Skin of body (tissue), 2 donors: ENCODE measurements around the gene COX8C. TPM values are rescaled to one million over a fixed set of nuclear protein-coding genes. Genes with fewer than 3 reads are reported as not detected.

ENCODE experiments used
- DNase-seq: peaks from one replicate; lab custom pipeline; 2025; lab: John Stamatoyannopoulos, UW
- total RNA-seq: library from RNA; depleted of rRNA; stranded (reverse); fragments of >200 nt; gene quantifications from one replicate; pipeline ENCODE4 v1.2.3, GENCODE V29; 2014

COX8C gene
- not detected for total RNA-seq

- no peak for DNase-seq
Observed at GRCh38 chr14:93346926-93347721, at the start of gene COX8C. COX8C (plus strand) TSS chr14:93347182; CDS start chr14:93347269, 87 bp downstream.

GRCh38 chr14:93299416-93299815 lies 47.6 kb upstream of the COX8C start:
- no peak for DNase-seq

GRCh38 chr14:93299866-93300265 lies 47.1 kb upstream of the COX8C start:
- DNase-seq, result no peak

GRCh38 chr14:93301821-93302447 lies 45.0 kb upstream of the COX8C start:
- DNase-seq, result no peak

- DNase-seq, result no peak
Observed at GRCh38 chr14:93302688-93303581, 44.0 kb upstream of the COX8C start.

- no peak for DNase-seq
Observed at GRCh38 chr14:93303659-93304058, 43.3 kb upstream of the COX8C start.

GRCh38 chr14:93304771-93305170 lies 42.2 kb upstream of the COX8C start:
- no peak for DNase-seq

GRCh38 chr14:93305725-93306418 lies 41.1 kb upstream of the COX8C start:
- no peak for DNase-seq

GRCh38 chr14:93306812-93307211 lies 40.2 kb upstream of the COX8C start:
- no peak for DNase-seq

GRCh38 chr14:93308686-93309345 lies 38.2 kb upstream of the COX8C start:
- DNase-seq, result no peak

GRCh38 chr14:93309427-93309966 lies 37.5 kb upstream of the COX8C start:
- DNase-seq, result no peak

- no peak for DNase-seq
Observed at GRCh38 chr14:93311082-93311481, 35.9 kb upstream of the COX8C start.

GRCh38 chr14:93315575-93315974 lies 31.4 kb upstream of the COX8C start:
- DNase-seq, result no peak

GRCh38 chr14:93316716-93317115 lies 30.3 kb upstream of the COX8C start:
- DNase-seq, result no peak

- DNase-seq, result no peak
Observed at GRCh38 chr14:93317210-93317874, 29.6 kb upstream of the COX8C start.

- DNase-seq, result no peak
Observed at GRCh38 chr14:93317875-93318807, 28.8 kb upstream of the COX8C start.

- no peak for DNase-seq
Observed at GRCh38 chr14:93318927-93319326, 28.1 kb upstream of the COX8C start.

- no peak for DNase-seq
Observed at GRCh38 chr14:93319494-93319893, 27.5 kb upstream of the COX8C start.

- DNase-seq, result no peak
Observed at GRCh38 chr14:93319958-93320357, 27.0 kb upstream of the COX8C start.
